CD4-positive, CD25-positive, alpha-beta regulatory T cell (primary cell): Measurements from ENCODE around the gene FRRS1L. TPM values are rescaled to one million over a fixed set of nuclear protein-coding genes. Genes with fewer than 3 reads are reported as not detected.

Experiments used
- ATAC-seq, 2 donors: fragments of 150-1000 bp; cut with Tn5 transposase; one replicate each; pipeline ENCODE4 v1.10.0; 2021; ENCODE audit warnings: low read depth in 2 of 2, moderate number of reproducible peaks in 2 of 2, moderate library complexity in 1 of 2
- DNase-seq, 3 donors: peaks; one replicate each; pipeline versions ENCODE4 v3.0.0 to v3.0.0-alpha.2; 2012 to 2022; ENCODE audit warnings: mixed read lengths in 1 of 3
- H3K27ac ChIP-seq: one replicate; pipeline ENCODE4 v1.7.0; 2013; ENCODE audit warnings: mild to moderate bottlenecking, low read length; ENCODE audit not compliant: insufficient read depth, poor library complexity, severe bottlenecking
- H3K27me3 ChIP-seq: one replicate; pipeline ENCODE4 v1.7.0; 2013; ENCODE audit warnings: low read length; ENCODE audit not compliant: control insufficient read depth, insufficient read depth
- H3K36me3 ChIP-seq: one replicate; pipeline ENCODE4 v1.7.0; 2013; ENCODE audit warnings: mild to moderate bottlenecking, low read length, moderate library complexity; ENCODE audit not compliant: control insufficient read depth, insufficient read depth
- H3K4me1 ChIP-seq: 2 replicates; pipeline ENCODE4 v1.7.0; 2013; ENCODE audit warnings: mild to moderate bottlenecking, low read length; ENCODE audit not compliant: insufficient read depth, control insufficient read depth, poor library complexity, severe bottlenecking
- H3K4me3 ChIP-seq: one replicate; pipeline ENCODE4 v1.7.0; 2013; ENCODE audit warnings: low read depth, mild to moderate bottlenecking, low read length, moderate library complexity
- H3K9me3 ChIP-seq, 2 experiments: 1 replicate in 1 of 2; 2 replicates in 1 of 2; pipeline ENCODE4 v1.7.0; 2013; ENCODE audit warnings: low read length in 2 of 2, mild to moderate bottlenecking in 1 of 2, moderate library complexity in 1 of 2; ENCODE audit not compliant: control insufficient read depth in 2 of 2
- H3K27ac Mint-ChIP-seq, 3 donors: one replicate each; pipeline ENCODE4 v1.8.0; 2020 to 2022; ENCODE audit warnings: mild to moderate bottlenecking in 3 of 3, mixed read lengths in 3 of 3, moderate library complexity in 2 of 3
- H3K27me3 Mint-ChIP-seq: one replicate; pipeline ENCODE4 v1.8.0; 2022; ENCODE audit warnings: mild to moderate bottlenecking, mixed read lengths
- H3K36me3 Mint-ChIP-seq: one replicate; pipeline ENCODE4 v1.8.0; 2020; ENCODE audit warnings: mixed read lengths
- H3K4me1 Mint-ChIP-seq, 4 donors: one replicate each; pipeline ENCODE4 v1.8.0; 2020 to 2022; ENCODE audit warnings: mixed read lengths in 4 of 4, mild to moderate bottlenecking in 1 of 4
- H3K4me3 Mint-ChIP-seq, 4 donors: one replicate each; pipeline ENCODE4 v1.8.0; 2020 to 2022; ENCODE audit warnings: mild to moderate bottlenecking in 4 of 4, mixed read lengths in 4 of 4, moderate library complexity in 3 of 4
- H3K9me3 Mint-ChIP-seq, 7 donors: one replicate each; pipeline ENCODE4 v1.8.0; 2020 to 2022; ENCODE audit warnings: mixed read lengths in 7 of 7, mild to moderate bottlenecking in 3 of 7, moderate library complexity in 2 of 7
- polyA plus RNA-seq, 4 donors: library from polyadenylated mRNA; unstranded; fragments of 300-500 nt; fragmentation: Illumina TruSeq; gene quantifications; one replicate each; pipeline ENCODE4 v1.2.3, GENCODE V29; 2021
- total RNA-seq: library from RNA; stranded (reverse); gene quantifications from one replicate; pipeline ENCODE4 v1.2.3, GENCODE V29; 2022

Gene FRRS1L
- total and polyA plus RNA-seq, 5 donors from 2014 or later = not detected

GRCh38 chr9:109182940-109183798, 16.1 kb upstream of the FRRS1L start:
- Histone ChIP-seq H3K27ac (no peak overlapping the region), H3K4me3 (no peak overlapping the region), H3K4me1 (peaks cover 3% of the 10 kb centered on the region), H3K9me3 (no peaks in the 10 kb centered on the region), H3K36me3 (no peaks in the 10 kb centered on the region), H3K27me3 (peaks cover 2% of the 10 kb centered on the region)
- H3K27ac Mint-ChIP-seq = no peak overlapping the region
- H3K9me3 Mint-ChIP-seq = peaks cover 0 to 1% (median 0%) of the 10 kb centered on the region in 7 donors
- no peaks in the 10 kb centered on the region for H3K36me3 Mint-ChIP-seq
- H3K4me3 Mint-ChIP-seq = no peak overlapping the region
- DNase-seq (peak in 1 of 3 donors; percentile 13), ATAC-seq (no peak)
- peaks cover 0 to 19% (median 3%) of the 10 kb centered on the region in 4 donors for H3K4me1 Mint-ChIP-seq
- peaks cover 19% of the 10 kb centered on the region for H3K27me3 Mint-ChIP-seq

- Histone ChIP-seq H3K27me3 (peaks cover 2% of the 10 kb centered on the region), H3K27ac (no peak overlapping the region), H3K9me3 (no peaks in the 10 kb centered on the region), H3K36me3 (no peaks in the 10 kb centered on the region), H3K4me1 (peaks cover 3% of the 10 kb centered on the region), H3K4me3 (no peak overlapping the region)
- H3K9me3 Mint-ChIP-seq = peaks cover 0 to 1% (median 0%) of the 10 kb centered on the region in 7 donors
- peaks cover 0 to 19% (median 3%) of the 10 kb centered on the region in 4 donors for H3K4me1 Mint-ChIP-seq
- no peak overlapping the region for H3K4me3 Mint-ChIP-seq
- no peaks in the 10 kb centered on the region for H3K36me3 Mint-ChIP-seq
- DNase-seq (no peak), ATAC-seq (no peak)
- no peak overlapping the region for H3K27ac Mint-ChIP-seq
- H3K27me3 Mint-ChIP-seq = peaks cover 20% of the 10 kb centered on the region
Observed at GRCh38 chr9:109182550-109182939, 15.5 kb upstream of the FRRS1L start.

- ATAC-seq (peak; percentile 41 to 66), DNase-seq (peak in 2 of 3 donors; percentile 30 to 80)
- Histone ChIP-seq H3K27me3 (peaks cover 2% of the 10 kb centered on the region), H3K4me3 (no peak overlapping the region), H3K27ac (no peak overlapping the region), H3K36me3 (no peaks in the 10 kb centered on the region), H3K4me1 (peaks cover 3% of the 10 kb centered on the region), H3K9me3 (no peaks in the 10 kb centered on the region)
- Mint-ChIP-seq H3K9me3 (peaks cover 0 to 1% (median 0%) of the 10 kb centered on the region in 7 donors), H3K4me1 (peaks cover 0 to 19% (median 3%) of the 10 kb centered on the region in 4 donors), H3K27me3 (peaks cover 25% of the 10 kb centered on the region), H3K4me3 (peak overlapping the region in 1 of 4 donors; percentile 28), H3K36me3 (no peaks in the 10 kb centered on the region), H3K27ac (peak overlapping the region in 1 of 3 donors; percentile 25)
Observed at GRCh38 chr9:109181284-109181683, 14.2 kb upstream of the FRRS1L start.

GRCh38 chr9:109179801-109180523, 12.9 kb upstream of the FRRS1L start:
- H3K27ac Mint-ChIP-seq = peak overlapping the region in 1 of 3 donors; percentile 37

GRCh38 chr9:109176963-109177362, 9.9 kb upstream of the FRRS1L start:
- H3K4me1 Mint-ChIP-seq = peaks cover 0 to 15% (median 3%) of the 10 kb centered on the region in 4 donors
- DNase-seq = no peak
- ATAC-seq = no peak
- no peaks in the 10 kb centered on the region for H3K36me3 Mint-ChIP-seq
- peaks cover 25% of the 10 kb centered on the region for H3K27me3 Mint-ChIP-seq
- no peaks in the 10 kb centered on the region for H3K9me3 ChIP-seq
- H3K27ac ChIP-seq = no peak overlapping the region
- H3K27ac Mint-ChIP-seq = no peak overlapping the region
- H3K27me3 ChIP-seq = peaks cover 4% of the 10 kb centered on the region
- peaks cover 3% of the 10 kb centered on the region for H3K4me1 ChIP-seq
- no peaks in the 10 kb centered on the region for H3K9me3 Mint-ChIP-seq
- no peaks in the 10 kb centered on the region for H3K36me3 ChIP-seq
- H3K4me3 ChIP-seq = no peak overlapping the region
- no peak overlapping the region for H3K4me3 Mint-ChIP-seq

More at GRCh38 chr9:109179801-109180523, 12.9 kb upstream of the FRRS1L start:
- Histone ChIP-seq H3K9me3 (no peaks in the 10 kb centered on the region), H3K27ac (no peak overlapping the region), H3K4me3 (no peak overlapping the region), H3K4me1 (peaks cover 3% of the 10 kb centered on the region), H3K36me3 (no peaks in the 10 kb centered on the region), H3K27me3 (peaks cover 2% of the 10 kb centered on the region)
- Mint-ChIP-seq H3K36me3 (no peaks in the 10 kb centered on the region), H3K27me3 (peaks cover 25% of the 10 kb centered on the region), H3K4me3 (no peak overlapping the region), H3K4me1 (peaks cover 0 to 19% (median 3%) of the 10 kb centered on the region in 4 donors), H3K9me3 (peaks cover 0 to 1% (median 0%) of the 10 kb centered on the region in 7 donors)
- DNase-seq (no peak), ATAC-seq (no peak)

GRCh38 chr9:109176386-109176785, 9.3 kb upstream of the FRRS1L start:
- H3K36me3 Mint-ChIP-seq = no peaks in the 10 kb centered on the region
- no peak overlapping the region for H3K4me3 Mint-ChIP-seq
- no peak for ATAC-seq

GRCh38 chr9:109172935-109173334, 5.9 kb upstream of the FRRS1L start:
- Histone ChIP-seq H3K36me3 (no peaks in the 10 kb centered on the region), H3K9me3 (no peaks in the 10 kb centered on the region), H3K4me3 (no peak overlapping the region), H3K4me1 (no peaks in the 10 kb centered on the region), H3K27me3 (peaks cover 11% of the 10 kb centered on the region), H3K27ac (no peak overlapping the region)
- Mint-ChIP-seq H3K27me3 (peaks cover 31% of the 10 kb centered on the region), H3K27ac (no peak overlapping the region), H3K36me3 (no peaks in the 10 kb centered on the region), H3K4me3 (no peak overlapping the region), H3K4me1 (peaks cover 0 to 2% (median 0%) of the 10 kb centered on the region in 4 donors), H3K9me3 (peaks cover 0 to 3% (median 0%) of the 10 kb centered on the region in 7 donors)
- DNase-seq (no peak), ATAC-seq (no peak)

More at GRCh38 chr9:109176386-109176785, 9.3 kb upstream of the FRRS1L start:
- no peak overlapping the region for H3K4me3 ChIP-seq
- H3K36me3 ChIP-seq = no peaks in the 10 kb centered on the region
- peaks cover 3% of the 10 kb centered on the region for H3K4me1 ChIP-seq
- Mint-ChIP-seq H3K9me3 (no peaks in the 10 kb centered on the region), H3K27me3 (peaks cover 28% of the 10 kb centered on the region), H3K27ac (no peak overlapping the region), H3K4me1 (peaks cover 0 to 9% (median 2%) of the 10 kb centered on the region in 4 donors)
- H3K9me3 ChIP-seq = no peaks in the 10 kb centered on the region
- H3K27ac ChIP-seq = no peak overlapping the region
- no peak for DNase-seq
- peaks cover 4% of the 10 kb centered on the region for H3K27me3 ChIP-seq
